ENCODE data around the gene CTSE.

CTSE gene

GRCh38 chr1:205971082-205971481 is 52.6 kb downstream of the CTSE start:
- no peak overlapping the region for H3K4me3 ChIP-seq (ENCODE audit: low read depth, low read length)
- in situ Hi-C loops (cut with HindIII; ENCODE audit: low sequenced_read_pairs), result no loop called here
- DNase-seq (ENCODE audit: low read depth, low spot score), result no peak
- TF ChIP-seq, protein P1, sequence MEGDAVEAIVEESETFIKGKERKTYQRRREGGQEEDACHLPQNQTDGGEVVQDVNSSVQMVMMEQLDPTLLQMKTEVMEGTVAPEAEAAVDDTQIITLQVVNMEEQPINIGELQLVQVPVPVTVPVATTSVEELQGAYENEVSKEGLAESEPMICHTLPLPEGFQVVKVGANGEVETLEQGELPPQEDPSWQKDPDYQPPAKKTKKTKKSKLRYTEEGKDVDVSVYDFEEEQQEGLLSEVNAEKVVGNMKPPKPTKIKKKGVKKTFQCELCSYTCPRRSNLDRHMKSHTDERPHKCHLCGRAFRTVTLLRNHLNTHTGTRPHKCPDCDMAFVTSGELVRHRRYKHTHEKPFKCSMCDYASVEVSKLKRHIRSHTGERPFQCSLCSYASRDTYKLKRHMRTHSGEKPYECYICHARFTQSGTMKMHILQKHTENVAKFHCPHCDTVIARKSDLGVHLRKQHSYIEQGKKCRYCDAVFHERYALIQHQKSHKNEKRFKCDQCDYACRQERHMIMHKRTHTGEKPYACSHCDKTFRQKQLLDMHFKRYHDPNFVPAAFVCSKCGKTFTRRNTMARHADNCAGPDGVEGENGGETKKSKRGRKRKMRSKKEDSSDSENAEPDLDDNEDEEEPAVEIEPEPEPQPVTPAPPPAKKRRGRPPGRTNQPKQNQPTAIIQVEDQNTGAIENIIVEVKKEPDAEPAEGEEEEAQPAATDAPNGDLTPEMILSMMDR (IDR thresholded peaks at IDR 0.05; ENCODE audit: low read depth, low read length), result no peak

DNA sequence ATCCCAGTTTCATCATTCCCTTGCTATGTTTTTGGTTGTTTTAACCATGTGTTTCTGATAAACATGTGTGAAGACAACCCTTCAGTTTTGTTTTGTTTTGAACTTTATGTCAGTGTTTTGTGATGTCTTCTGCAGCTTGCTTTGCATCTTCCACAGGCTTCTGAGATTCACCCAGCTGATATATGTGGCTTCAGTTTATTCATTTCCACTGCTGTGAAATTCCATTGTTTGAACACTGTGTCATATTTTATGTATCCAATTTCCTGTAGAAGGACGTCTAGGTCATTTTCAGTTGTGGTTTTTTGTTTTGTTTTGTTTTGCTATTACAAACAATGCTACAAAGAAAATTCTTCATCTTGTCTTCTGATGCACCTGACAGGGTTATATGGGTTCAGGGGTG is 53.2 kb downstream of the CTSE start:
- no peak overlapping the region for H3K4me3 ChIP-seq (ENCODE audit: low read depth, low read length)
- in situ Hi-C loops (cut with HindIII; ENCODE audit: low sequenced_read_pairs), result no loop called here
- no peak for DNase-seq (ENCODE audit: low read depth, low spot score)
- TF ChIP-seq, protein P1 (IDR thresholded peaks at IDR 0.05; ENCODE audit: low read depth, low read length), result no peak

- in situ Hi-C loops (cut with HindIII; ENCODE audit: low sequenced_read_pairs), result no loop called here
- no peak for DNase-seq (ENCODE audit: low read depth, low spot score)
- TF ChIP-seq, protein P1 (IDR thresholded peaks at IDR 0.05; ENCODE audit: low read depth, low read length), result no peak
- no peak overlapping the region for H3K4me3 ChIP-seq (ENCODE audit: low read depth, low read length)
These were observed 54.5 kb downstream of the CTSE start for GRCh38 chr1:205969229-205969628.

GRCh38 chr1:205967554-205968335 is 56.0 kb downstream of the CTSE start:
- in situ Hi-C loops (cut with HindIII; ENCODE audit: low sequenced_read_pairs), result no loop called here
- H3K4me3 ChIP-seq (ENCODE audit: low read depth, low read length), result no peak overlapping the region
- TF ChIP-seq, protein P1 (IDR thresholded peaks at IDR 0.05; ENCODE audit: low read depth, low read length), result no peak
- no peak for DNase-seq (ENCODE audit: low read depth, low spot score)

DNA sequence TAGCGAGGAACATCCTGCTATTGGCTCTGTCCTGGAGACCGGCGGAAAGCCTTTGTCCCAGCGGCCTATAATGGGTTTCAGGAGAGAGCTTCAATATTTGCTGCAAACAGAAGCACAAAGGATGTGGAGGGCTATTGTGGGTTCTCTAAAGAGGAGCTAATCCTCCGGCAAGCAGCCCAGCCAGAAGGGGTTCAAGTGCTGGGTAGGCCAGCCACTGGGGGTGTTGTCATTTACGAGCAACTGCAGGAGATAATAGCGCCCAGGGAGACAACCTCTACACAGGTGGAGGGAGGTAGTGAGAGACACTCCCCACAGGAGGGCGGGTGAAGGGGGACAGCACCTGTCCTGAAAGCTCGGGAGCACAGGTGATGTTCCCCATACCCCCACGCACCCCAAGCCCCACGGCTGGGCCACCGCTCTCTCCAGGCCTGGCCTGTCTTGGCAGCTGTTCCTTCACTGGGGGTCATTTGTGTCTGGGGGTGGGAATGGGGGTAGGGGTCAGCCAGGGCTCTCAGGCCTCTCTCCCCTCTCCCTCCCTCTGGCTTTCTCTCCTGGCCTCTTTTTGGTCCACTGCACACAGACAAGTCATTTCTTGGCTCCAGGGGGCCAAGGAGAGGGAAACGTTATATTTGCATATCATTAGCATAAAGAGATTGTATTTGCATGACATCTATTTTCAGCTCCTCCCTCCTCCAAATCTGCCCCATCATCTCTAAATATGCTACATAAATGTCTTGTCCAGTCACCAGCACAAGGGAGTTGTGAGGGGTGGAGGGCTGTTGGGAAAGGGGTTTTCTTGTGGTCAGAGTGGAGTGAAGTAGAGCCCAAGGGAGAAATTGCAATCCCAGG is 58.4 kb downstream of the CTSE start:
- in situ Hi-C loops (cut with HindIII; ENCODE audit: low sequenced_read_pairs), result no loop called here
- DNase-seq (ENCODE audit: low read depth, low spot score), result no peak
- TF ChIP-seq, protein P1 (IDR thresholded peaks at IDR 0.05; ENCODE audit: low read depth, low read length), result no peak
- no peak overlapping the region for H3K4me3 ChIP-seq (ENCODE audit: low read depth, low read length)

GRCh38 chr1:205963352-205964155 is 60.1 kb downstream of the CTSE start:
- TF ChIP-seq, protein P1 (IDR thresholded peaks at IDR 0.05; ENCODE audit: low read depth, low read length), result no peak
- peak; percentile 75 for DNase-seq (ENCODE audit: low read depth, low spot score)
- H3K4me3 ChIP-seq (ENCODE audit: low read depth, low read length), result no peak overlapping the region
- in situ Hi-C loops (cut with HindIII; ENCODE audit: low sequenced_read_pairs), result no loop called here

All from astrocyte of the spinal cord (primary cell).